K562 (cell line): Measurements from ENCODE around the gene PDE6D. TPM values are rescaled to one million over a fixed set of nuclear protein-coding genes. Genes with fewer than 3 reads are reported as not detected.
A peak's percentile ranks its signal among the peaks of the same experiment; 100 is the strongest.

Experiments
- ATAC-seq: fragments of 200-7000 bp; cut with Tn5 transposase; 3 replicates; pipeline ENCODE4 v1.9.1; 2020; ENCODE audit warnings: moderate library complexity
- BruUV-seq: library from RNA; stranded (reverse); fragments of 400-500 nt; replicated peaks from 2 replicates; lab custom pipeline; 2021; lab: Mats Ljungman, UMichigan
- CTCF ChIA-PET: fragments of 300-600 bp; formaldehyde crosslinking; extraction: SDS; loops from one replicate; lab custom pipeline; 2021; ENCODE audit warnings: low intra/inter-chr PET ratio; lab: Yijun Ruan, JAX
- POLR2A ChIA-PET: fragments of 300-600, 350-650 bp; sonication (Branson Sonifier 250); formaldehyde crosslinking; extraction: SDS; loops from one replicate; lab custom pipeline; 2021; ENCODE audit warnings: antibody characterized with exemption, inconsistent platforms; lab: Yijun Ruan, JAX
- DNase-seq, 4 experiments: peaks; one replicate each; pipeline versions ENCODE4 v3.0.0 to v3.0.0-alpha.2; 2011 to 2018; ENCODE audit warnings: low spot score in 3 of 4, mixed read lengths in 3 of 4; ENCODE audit errors: extremely low read depth in 1 of 4
- FAIRE-seq: peaks from 2 replicates; lab custom pipeline; 2011; peaks lifted over from hg19 to GRCh38; lab: Jason Lieb, UNC
- H2AFZ ChIP-seq: 2 replicates; pipeline ENCODE4 v1.6.0; 2011; ENCODE audit warnings: low read depth, low read length, control low read depth, inconsistent platforms
- H3K27ac ChIP-seq: fragments of 200-600 bp; 3 replicates; pipeline ENCODE4 v1.8.0; 2011; ENCODE audit warnings: low read depth, mild to moderate bottlenecking, control low read depth, inconsistent platforms, low read length, moderate library complexity, mixed read lengths; ENCODE audit errors: extremely low read depth
- H3K27me3 ChIP-seq, 2 experiments: fragments of 300-600 bp in 1 of 2; 2 replicates in 1 of 2; 3 replicates in 1 of 2; pipeline versions ENCODE4 v1.6.0 to v1.8.0; 2011; ENCODE audit warnings: inconsistent platforms in 2 of 2, low read length in 2 of 2, mild to moderate bottlenecking in 1 of 2, mixed read lengths in 1 of 2, moderate library complexity in 1 of 2; ENCODE audit not compliant: control insufficient read depth in 2 of 2, insufficient read depth in 2 of 2
- H3K36me3 ChIP-seq: fragments of 300-600 bp; 3 replicates; pipeline ENCODE4 v1.8.0; 2011; ENCODE audit warnings: mild to moderate bottlenecking, low read length, inconsistent platforms; ENCODE audit not compliant: control insufficient read depth, insufficient read depth
- H3K4me1 ChIP-seq, 2 experiments: fragments of 200-600 bp in 1 of 2; replicated peaks in 1 of 2; 2 replicates in 1 of 2; 3 replicates in 1 of 2; pipeline versions ENCODE4 v1.5.1 to v1.8.0; 2011; ENCODE audit warnings: inconsistent platforms in 2 of 2, low read length in 2 of 2, mild to moderate bottlenecking in 1 of 2, mixed read lengths in 1 of 2, moderate library complexity in 1 of 2; ENCODE audit not compliant: control insufficient read depth in 2 of 2, insufficient read depth in 2 of 2
- H3K4me2 ChIP-seq: 2 replicates; pipeline ENCODE4 v1.6.1; 2011; ENCODE audit warnings: low read length, control low read depth, inconsistent platforms, mixed read lengths; ENCODE audit not compliant: insufficient read depth
- H3K4me3 ChIP-seq: fragments of 200-600 bp; sonication (generic), shearing (Covaris generic); 2 replicates; pipeline ENCODE4 v1.5.1; 2016; ENCODE audit warnings: control low read depth, inconsistent platforms
- H3K79me2 ChIP-seq: fragments of 200-600 bp; 3 replicates; pipeline ENCODE4 v1.8.0; 2011; ENCODE audit warnings: low read length, inconsistent platforms; ENCODE audit not compliant: control insufficient read depth, insufficient read depth
- H3K9ac ChIP-seq, 2 experiments: 2 replicates each; pipeline versions ENCODE4 v1.6.0 to v1.6.1; 2011; ENCODE audit warnings: low read depth in 2 of 2, low read length in 2 of 2, control low read depth in 1 of 2, inconsistent platforms in 1 of 2, mild to moderate bottlenecking in 1 of 2, mixed read lengths in 1 of 2; ENCODE audit not compliant: insufficient read depth in 1 of 2
- H3K9me1 ChIP-seq: one replicate; pipeline ENCODE4 v1.6.0; 2011; ENCODE audit warnings: inconsistent platforms, mild to moderate bottlenecking, low read length, moderate library complexity; ENCODE audit not compliant: control insufficient read depth, insufficient read depth
- H3K9me3 ChIP-seq: replicated peaks from 2 replicates; pipeline ENCODE4 v1.5.1; 2011; ENCODE audit warnings: low read depth, low read length, inconsistent platforms; ENCODE audit not compliant: control insufficient read depth, insufficient read depth
- H4K20me1 ChIP-seq: replicated peaks from 2 replicates; pipeline ENCODE4 v1.6.1; 2011; ENCODE audit warnings: low read length, inconsistent platforms, mixed read lengths; ENCODE audit not compliant: control insufficient read depth, insufficient read depth
- BHLHE40 ChIP-seq: IDR thresholded peaks from 2 replicates; pipeline ENCODE4 v1.6.1; 2011; ENCODE audit warnings: low read length, improper control_type of control experiment
- C11orf30 ChIP-seq: fragments of 450-650 bp; IDR thresholded peaks from 2 replicates; pipeline ENCODE4 v1.6.1; 2016; ENCODE audit warnings: low read depth, mild to moderate bottlenecking
- GABPB1 ChIP-seq: sonication (generic); formaldehyde crosslinking; IDR thresholded peaks from 2 replicates; pipeline ENCODE4 v1.8.0; 2022; ENCODE audit warnings: mild to moderate bottlenecking, missing genetic modification reagents
- HEY1 ChIP-seq: fragments of 250-450 bp; sonication (Bioruptor Pico); IDR thresholded peaks from 2 replicates; pipeline ENCODE4 v1.5.0; 2020; ENCODE audit warnings: mild to moderate bottlenecking, moderate library complexity, borderline replicate concordance
- MAFF ChIP-seq: IDR thresholded peaks from 2 replicates; pipeline ENCODE4 v1.6.1; 2012; ENCODE audit warnings: low read length, improper control_type of control experiment
- MAFG ChIP-seq: fragments of 450-650 bp; conservative IDR thresholded peaks from 2 replicates; pipeline ENCODE4 v1.6.1; 2016; ENCODE audit warnings: missing genetic modification characterization, missing compliant biosample characterization
- MAFK ChIP-seq: IDR thresholded peaks from 2 replicates; pipeline ENCODE4 v1.6.1; 2011; ENCODE audit warnings: low read length, improper control_type of control experiment
- SRSF3 ChIP-seq: fragments of 200-400 bp; formaldehyde crosslinking; IDR thresholded peaks from 2 replicates; pipeline ENCODE4 v1.6.1; 2016; ENCODE audit warnings: mild to moderate bottlenecking, low read length, moderate library complexity; ENCODE audit not compliant: insufficient read depth
- ZNF316 ChIP-seq: fragments of 450-650 bp; IDR thresholded peaks from 2 replicates; pipeline ENCODE4 v1.6.1; 2016
- ZNF445 ChIP-seq: fragments of 250-450 bp; sonication (Bioruptor Pico); IDR thresholded peaks from 2 replicates; pipeline ENCODE4 v1.4.0; 2020; ENCODE audit warnings: low read depth, mild to moderate bottlenecking, moderate library complexity
- WGBS: fragments of 100-300 bp; shearing (Covaris generic); methylation state at CpG from one replicate; pipeline ENCODE4 v1.1.6; 2016; ENCODE audit warnings: low coverage, mixed read lengths; ENCODE audit not compliant: insufficient coverage; ENCODE audit errors: missing lambda C conversion rate; 5-methylcytosine and 5-hydroxymethylcytosine counted together
- in situ Hi-C: fragments of 300-500 bp; cut with MboI; formaldehyde crosslinking; loops from 4 replicates; pipeline ENCODE4 v1.15.0; 2018; ENCODE audit warnings: inconsistent platforms, mixed read lengths
- intact Hi-C: fragments of 100-400 bp; cut with micrococcal nuclease; formaldehyde crosslinking; loops from 2 replicates; pipeline ENCODE4 v1.14.2; 2022
- polyA plus RNA-seq, 8 experiments: library from polyadenylated mRNA; depleted of rRNA in 4 of 8; stranded (reverse) in 5 of 8; unstranded in 3 of 8; fragments of >200 nt; fragmentation: Nextera tagmentation in 2 of 8; fragmentation: Illumina TruSeq in 1 of 8; extraction: Ambion mirVana in 2 of 8; extraction: Trizol in 1 of 8; gene quantifications; 2 replicates each; pipeline versions ENCODE4 v1.2.1 to v1.2.3, GENCODE V29; 2011 to 2014; ENCODE audit warnings: inconsistent platforms in 1 of 8, missing spikeins in 1 of 8
- total RNA-seq, 7 experiments: library from RNA; depleted of rRNA in 6 of 7; stranded (reverse); fragments of >200 nt in 6 of 7; fragmentation: Illumina TruSeq in 2 of 7; extraction: Trizol in 2 of 7; gene quantifications; 2 replicates each; pipeline versions ENCODE4 v1.2.1 to v1.2.3, GENCODE V29; 2011 to 2021; ENCODE audit warnings: low replicate concordance in 1 of 7
- TF ChIP-seq, protein P1 (sequence below): fragments of 450-650 bp; formaldehyde crosslinking; IDR thresholded peaks from 2 replicates; pipeline ENCODE4 v1.4.0; 2022; ENCODE audit warnings: missing genetic modification characterization

Gene PDE6D
- total and polyA plus RNA-seq, 9 of the 15 experiments (the other 6 are each of a cell fraction or from before 2014, with no cell fraction given) = 0.65 to 11.6 (median 7.0) TPM

DNA sequence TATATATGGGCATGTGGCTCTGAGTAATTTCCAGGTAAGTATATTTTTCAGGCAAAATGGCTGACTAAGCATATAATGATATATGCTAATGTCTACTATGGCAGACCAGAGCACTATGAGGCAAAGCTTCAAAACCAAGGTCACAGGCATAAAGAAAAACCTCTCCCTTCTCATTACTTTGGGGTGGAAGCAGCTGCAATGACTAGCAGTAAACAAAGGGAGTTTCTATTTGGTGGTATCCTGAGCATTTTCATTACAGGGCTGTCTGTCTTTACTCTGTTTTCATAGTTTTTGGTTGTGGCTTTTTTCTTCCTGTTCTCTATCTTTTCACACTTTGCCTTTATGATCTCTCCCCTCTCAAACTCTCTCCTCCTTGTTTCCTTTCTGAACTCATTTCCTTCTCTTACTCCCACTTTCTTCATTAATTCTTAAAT, 15.6 kb downstream of the PDE6D start:
- H3K9ac ChIP-seq = no peak overlapping the region
- in situ Hi-C loops (no loop called here), intact Hi-C loops (no loop called here)
- no peaks in the 10 kb centered on the region for H3K79me2 ChIP-seq
- ATAC-seq = no peak
- no peaks in the 10 kb centered on the region for H4K20me1 ChIP-seq
- TF ChIP-seq GABPB1 (no peak), MAFF (peak; percentile 95), C11orf30 (peak; percentile 91), MAFG (tag) (peak; percentile 92), ZNF316 (peak; percentile 96), MAFK (peak; percentile 95), ZNF445 (CRISPR knock-in tag) (no peak), SRSF3 (no peak)
- ChIA-PET CTCF (no interaction called here), POLR2A (interaction anchor here (0.6 kb wide), 1 partner anchor 12 kb away, joined by 3 read pairs; no protein-coding TSS in a partner anchor)
- DNase-seq = no peak
- no TSS peak for BruUV-seq
- no peak overlapping the region for H3K27ac ChIP-seq
- no peak overlapping the region for H3K4me2 ChIP-seq
- H3K9me3 ChIP-seq = no peaks in the 10 kb centered on the region
- no peak overlapping the region for H2AFZ ChIP-seq
- H3K27me3 ChIP-seq = no peaks in the 10 kb centered on the region
- H3K4me1 ChIP-seq = no peaks in the 10 kb centered on the region
- H3K4me3 ChIP-seq = no peak overlapping the region
- H3K9me1 ChIP-seq = no peaks in the 10 kb centered on the region
- no peaks in the 10 kb centered on the region for H3K36me3 ChIP-seq
- FAIRE-seq = no peak

DNA sequence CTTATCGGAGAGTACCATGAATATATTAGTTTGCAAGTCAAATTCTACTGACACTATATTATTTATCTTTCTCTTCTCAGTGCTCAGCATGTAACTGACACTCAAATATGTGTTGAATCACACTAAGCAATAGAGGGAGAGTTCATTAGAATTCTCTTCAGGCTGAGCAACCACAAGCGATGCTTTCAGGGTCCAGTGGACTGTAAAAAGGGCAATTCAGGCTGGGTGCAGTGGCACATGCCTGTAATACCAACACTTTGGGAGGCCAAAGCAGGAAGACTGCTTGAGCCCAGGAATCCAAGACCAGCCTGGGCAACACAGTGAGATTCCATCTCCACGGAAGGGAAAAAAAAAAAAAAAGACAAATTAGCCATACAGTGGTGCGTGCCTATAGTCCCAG, 16.3 kb downstream of the PDE6D start:
- no peaks in the 10 kb centered on the region for H4K20me1 ChIP-seq
- no peaks in the 10 kb centered on the region for H3K4me1 ChIP-seq
- POLR2A ChIA-PET = no interaction called here
- no peaks in the 10 kb centered on the region for H3K27me3 ChIP-seq
- CTCF ChIA-PET = no interaction called here
- BruUV-seq = no TSS peak
- DNase-seq (no peak), ATAC-seq (no peak), FAIRE-seq (no peak)
- H3K36me3 ChIP-seq = no peaks in the 10 kb centered on the region
- intact Hi-C loops (no loop called here), in situ Hi-C loops (no loop called here)
- no peaks in the 10 kb centered on the region for H3K79me2 ChIP-seq
- H3K4me3 ChIP-seq = no peak overlapping the region
- no peaks in the 10 kb centered on the region for H3K9me1 ChIP-seq
- WGBS = 36% methylated on average over 4 of the region's 4 CpGs
- no peaks in the 10 kb centered on the region for H3K9me3 ChIP-seq
- no peak overlapping the region for H3K4me2 ChIP-seq
- H2AFZ ChIP-seq = no peak overlapping the region
- no peak overlapping the region for H3K27ac ChIP-seq
- no peak overlapping the region for H3K9ac ChIP-seq
- no peak for TF ChIP-seq HEY1 (CRISPR knock-in tag)
- TF ChIP-seq BHLHE40 = no peak
- TF ChIP-seq, protein P1, sequence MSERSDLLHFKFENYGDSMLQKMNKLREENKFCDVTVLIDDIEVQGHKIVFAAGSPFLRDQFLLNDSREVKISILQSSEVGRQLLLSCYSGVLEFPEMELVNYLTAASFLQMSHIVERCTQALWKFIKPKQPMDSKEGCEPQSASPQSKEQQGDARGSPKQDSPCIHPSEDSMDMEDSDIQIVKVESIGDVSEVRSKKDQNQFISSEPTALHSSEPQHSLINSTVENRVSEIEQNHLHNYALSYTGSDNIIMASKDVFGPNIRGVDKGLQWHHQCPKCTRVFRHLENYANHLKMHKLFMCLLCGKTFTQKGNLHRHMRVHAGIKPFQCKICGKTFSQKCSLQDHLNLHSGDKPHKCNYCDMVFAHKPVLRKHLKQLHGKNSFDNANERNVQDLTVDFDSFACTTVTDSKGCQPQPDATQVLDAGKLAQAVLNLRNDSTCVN (CRISPR knock-in tag) = no peak
